ENCODE results near the gene PROSER2.
"Not testable (repeated sequence)": the region's sequence is repeated elsewhere in the genome, so short reads cannot be mapped to it uniquely, and the experiment has no call there.

Gene PROSER2

DNA sequence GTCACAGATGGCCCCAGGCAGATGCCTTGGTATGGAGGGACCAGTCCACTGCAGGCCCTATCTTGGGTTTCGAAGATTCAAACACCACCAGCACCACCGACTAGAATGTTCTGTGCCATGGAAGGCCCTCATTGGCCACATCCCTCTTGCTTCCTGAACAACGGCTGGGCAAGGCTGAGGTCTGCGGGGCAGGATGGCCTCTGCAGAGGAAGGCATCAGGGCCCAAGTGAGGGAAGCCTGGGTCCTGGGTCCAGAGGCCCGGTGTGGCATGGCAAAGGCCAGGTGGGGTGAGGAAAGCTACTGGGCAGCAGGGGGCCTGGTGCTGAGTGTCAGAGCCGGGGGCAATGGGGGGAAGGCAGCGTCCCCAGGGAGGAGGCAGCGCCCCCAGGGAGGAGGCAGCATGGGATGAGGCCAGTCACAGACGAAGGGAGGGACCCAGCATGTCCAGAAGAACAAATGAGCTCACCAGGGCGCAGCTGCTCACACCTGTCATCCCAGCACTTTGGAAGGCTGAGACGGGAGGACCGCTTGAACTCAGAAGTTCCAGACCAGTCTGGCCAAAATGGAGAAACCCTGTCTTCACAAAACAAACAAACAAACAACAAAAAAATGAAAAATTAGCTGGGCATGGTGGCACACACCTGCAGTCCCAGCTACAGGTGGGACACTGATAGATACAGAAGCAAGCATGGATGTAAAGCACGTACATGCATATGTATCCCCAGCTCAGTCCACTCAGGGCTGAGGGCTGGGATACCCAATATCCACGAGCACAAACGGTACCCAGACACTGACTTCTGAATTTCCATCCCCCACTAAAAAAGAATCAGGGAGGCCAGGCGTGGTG lies 64.4 kb downstream of the PROSER2 start:
- H3K4me3 ChIP-seq (ENCODE audit: severe bottlenecking) = no peak overlapping the region
- TF ChIP-seq, protein P1, sequence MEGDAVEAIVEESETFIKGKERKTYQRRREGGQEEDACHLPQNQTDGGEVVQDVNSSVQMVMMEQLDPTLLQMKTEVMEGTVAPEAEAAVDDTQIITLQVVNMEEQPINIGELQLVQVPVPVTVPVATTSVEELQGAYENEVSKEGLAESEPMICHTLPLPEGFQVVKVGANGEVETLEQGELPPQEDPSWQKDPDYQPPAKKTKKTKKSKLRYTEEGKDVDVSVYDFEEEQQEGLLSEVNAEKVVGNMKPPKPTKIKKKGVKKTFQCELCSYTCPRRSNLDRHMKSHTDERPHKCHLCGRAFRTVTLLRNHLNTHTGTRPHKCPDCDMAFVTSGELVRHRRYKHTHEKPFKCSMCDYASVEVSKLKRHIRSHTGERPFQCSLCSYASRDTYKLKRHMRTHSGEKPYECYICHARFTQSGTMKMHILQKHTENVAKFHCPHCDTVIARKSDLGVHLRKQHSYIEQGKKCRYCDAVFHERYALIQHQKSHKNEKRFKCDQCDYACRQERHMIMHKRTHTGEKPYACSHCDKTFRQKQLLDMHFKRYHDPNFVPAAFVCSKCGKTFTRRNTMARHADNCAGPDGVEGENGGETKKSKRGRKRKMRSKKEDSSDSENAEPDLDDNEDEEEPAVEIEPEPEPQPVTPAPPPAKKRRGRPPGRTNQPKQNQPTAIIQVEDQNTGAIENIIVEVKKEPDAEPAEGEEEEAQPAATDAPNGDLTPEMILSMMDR (IDR thresholded peaks at IDR 0.05; ENCODE audit: poor library complexity, severe bottlenecking) = no peak
- H3K36me3 ChIP-seq (ENCODE audit: low read depth) = no peaks in the 10 kb centered on the region
- peak overlapping the region; percentile 98 for H3K27ac ChIP-seq (ENCODE audit: poor library complexity, severe bottlenecking)
- ATAC-seq (ENCODE audit: low read depth) (no peak), DNase-seq (ENCODE audit: low spot score) (no peak)
- no peaks in the 10 kb centered on the region for H3K27me3 ChIP-seq (ENCODE audit: insufficient read depth, poor library complexity, severe bottlenecking)
- no peaks in the 10 kb centered on the region for H3K9me3 ChIP-seq (ENCODE audit: severe bottlenecking)
- H3K4me1 ChIP-seq (ENCODE audit: insufficient read depth, poor library complexity, severe bottlenecking) = peaks cover 33% of the 10 kb centered on the region

DNA sequence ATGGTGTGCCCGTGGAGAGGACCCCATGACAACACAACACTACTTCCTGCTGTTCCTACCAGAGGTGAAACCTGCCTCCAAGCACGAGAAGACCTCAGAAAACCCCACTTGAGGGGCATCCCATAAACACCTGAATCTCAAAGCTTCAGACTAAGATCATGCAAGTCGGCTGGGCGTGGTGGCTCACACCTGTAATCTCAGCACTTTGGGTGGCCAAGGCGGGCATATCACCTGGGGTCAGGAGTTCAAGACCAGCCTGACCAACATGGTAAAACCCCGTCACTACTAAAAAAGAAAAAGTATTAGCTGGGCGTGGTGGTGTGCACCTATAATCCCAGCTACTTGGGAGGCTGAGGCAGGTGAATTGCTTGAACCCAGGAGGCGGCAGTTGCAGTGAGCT lies 66.1 kb downstream of the PROSER2 start:
- H3K36me3 ChIP-seq (ENCODE audit: low read depth); ATAC-seq (ENCODE audit: low read depth); H3K27me3 ChIP-seq (ENCODE audit: insufficient read depth, poor library complexity, severe bottlenecking); H3K4me3 ChIP-seq (ENCODE audit: severe bottlenecking); DNase-seq (ENCODE audit: low spot score); H3K9me3 ChIP-seq (ENCODE audit: severe bottlenecking): not testable (repeated sequence)
- Histone ChIP-seq H3K4me1 (ENCODE audit: insufficient read depth, poor library complexity, severe bottlenecking) (peaks cover 19% of the 10 kb centered on the region), H3K27ac (ENCODE audit: poor library complexity, severe bottlenecking) (peak overlapping the region; percentile 19)

DNA sequence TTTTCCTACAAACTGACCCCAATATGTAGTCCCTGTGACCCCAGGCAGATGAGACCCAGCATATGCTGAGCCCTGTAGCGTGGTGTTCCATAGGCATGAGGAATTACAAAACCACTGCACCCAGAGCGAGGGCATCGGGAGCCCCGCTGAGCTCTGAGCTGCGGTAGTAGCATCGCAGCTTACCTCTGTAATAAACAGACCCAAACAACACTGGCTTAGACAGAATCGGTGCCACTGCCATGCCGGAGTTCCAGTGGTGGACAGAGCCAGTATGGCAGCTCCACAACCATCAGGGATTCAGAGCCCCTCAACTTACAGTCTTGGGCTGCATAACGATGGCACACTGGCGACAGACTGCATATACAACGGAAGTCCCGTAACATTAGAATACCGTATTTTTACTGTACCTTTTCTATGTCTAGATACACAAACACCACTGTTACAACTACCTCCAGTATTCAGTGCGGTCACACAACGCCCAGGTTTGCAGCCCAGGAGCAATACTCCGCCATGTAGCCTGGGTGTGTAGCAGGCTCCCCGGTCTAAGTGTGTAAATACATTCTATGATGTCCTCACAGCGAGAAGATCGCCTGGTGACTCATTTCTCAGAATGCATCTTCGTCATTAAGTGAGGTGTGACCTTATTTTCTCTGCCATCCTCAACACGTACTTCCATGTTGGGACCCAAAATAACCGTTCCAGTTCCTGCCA lies 68.8 kb downstream of the PROSER2 start:
- H3K9me3 ChIP-seq (ENCODE audit: severe bottlenecking) = no peaks in the 10 kb centered on the region

DNA sequence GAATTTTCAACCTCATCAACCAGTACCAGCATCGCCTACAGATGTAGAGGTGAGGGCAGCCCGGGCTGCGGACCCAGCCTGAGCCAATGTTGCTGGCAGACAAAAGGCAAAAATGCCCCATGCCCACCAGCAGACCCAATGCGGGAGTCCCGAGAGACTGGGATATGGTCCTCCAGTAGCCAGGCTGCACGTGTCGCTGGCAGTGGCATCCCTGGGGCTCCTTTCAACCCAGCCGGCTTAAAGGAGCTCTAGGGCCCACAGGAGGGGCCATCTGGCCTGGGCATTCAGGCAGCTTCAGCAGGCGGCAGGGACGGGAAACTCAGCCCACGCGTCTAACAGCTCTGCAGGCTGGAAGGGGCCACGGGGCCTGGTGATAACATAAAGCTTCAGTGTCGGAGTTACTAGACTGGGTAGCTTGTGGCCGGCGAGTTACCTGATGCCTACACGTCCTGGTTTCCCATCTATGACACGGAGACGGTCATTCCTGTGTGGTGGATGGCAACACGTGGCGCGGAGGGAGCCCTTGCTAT lies 70.7 kb downstream of the PROSER2 start:
- peak overlapping the region; percentile 100 for H3K27ac ChIP-seq (ENCODE audit: poor library complexity, severe bottlenecking)
- no peak for DNase-seq (ENCODE audit: low spot score)

More for the DNA sequence above, 68.8 kb downstream of the PROSER2 start:
- Histone ChIP-seq H3K27ac (ENCODE audit: poor library complexity, severe bottlenecking) (peak overlapping the region; percentile 100), H3K4me1 (ENCODE audit: insufficient read depth, poor library complexity, severe bottlenecking) (peaks cover 5% of the 10 kb centered on the region), H3K36me3 (ENCODE audit: low read depth) (no peaks in the 10 kb centered on the region), H3K4me3 (ENCODE audit: severe bottlenecking) (no peak overlapping the region), H3K27me3 (ENCODE audit: insufficient read depth, poor library complexity, severe bottlenecking) (no peaks in the 10 kb centered on the region)
- no peak for DNase-seq (ENCODE audit: low spot score)
- TF ChIP-seq, protein P1 (IDR thresholded peaks at IDR 0.05; ENCODE audit: poor library complexity, severe bottlenecking) = no peak
- ATAC-seq (ENCODE audit: low read depth) = no peak

More for the DNA sequence above, 70.7 kb downstream of the PROSER2 start:
- no peak for ATAC-seq (ENCODE audit: low read depth)
- Histone ChIP-seq H3K4me1 (ENCODE audit: insufficient read depth, poor library complexity, severe bottlenecking) (peaks cover 15% of the 10 kb centered on the region), H3K9me3 (ENCODE audit: severe bottlenecking) (no peaks in the 10 kb centered on the region), H3K36me3 (ENCODE audit: low read depth) (no peaks in the 10 kb centered on the region), H3K27me3 (ENCODE audit: insufficient read depth, poor library complexity, severe bottlenecking) (no peaks in the 10 kb centered on the region), H3K4me3 (ENCODE audit: severe bottlenecking) (no peak overlapping the region)
- TF ChIP-seq, protein P1 (IDR thresholded peaks at IDR 0.05; ENCODE audit: poor library complexity, severe bottlenecking) = no peak

All from RWPE2 (cell line).